GM18858 (cell line): ENCODE data around the gene CRIP3.

Experiments used
- ATAC-seq: cut with Tn5 transposase; IDR thresholded peaks from one replicate; pipeline ENCODE4 v1.9.1; 2021; ENCODE audit not compliant: unreplicated experiment

Gene CRIP3

GRCh38 chr6:43290905-43291355 lies 17.7 kb downstream of the CRIP3 start:
- ATAC-seq: no peak

GRCh38 chr6:43290339-43290904 lies 18.2 kb downstream of the CRIP3 start:
- ATAC-seq: no peak

GRCh38 chr6:43287717-43288679 lies 20.6 kb downstream of the CRIP3 start:
- no peak for ATAC-seq

- no peak for ATAC-seq
These were observed 21.5 kb downstream of the CRIP3 start for GRCh38 chr6:43286980-43287716.

- ATAC-seq: no peak
These were observed 22.1 kb downstream of the CRIP3 start for GRCh38 chr6:43286456-43286979.

- ATAC-seq: no peak
These were observed 22.8 kb downstream of the CRIP3 start for GRCh38 chr6:43285832-43286231.

GRCh38 chr6:43284991-43285781 lies 23.4 kb downstream of the CRIP3 start:
- ATAC-seq: no peak

GRCh38 chr6:43283905-43284304 lies 24.7 kb downstream of the CRIP3 start:
- no peak for ATAC-seq

- no peak for ATAC-seq
These were observed 25.1 kb downstream of the CRIP3 start for GRCh38 chr6:43283514-43283901.

GRCh38 chr6:43282636-43283513 lies 25.8 kb downstream of the CRIP3 start:
- no peak for ATAC-seq

- no peak for ATAC-seq
These were observed 26.6 kb downstream of the CRIP3 start for GRCh38 chr6:43282060-43282459.

- no peak for ATAC-seq
These were observed 28.4 kb downstream of the CRIP3 start for GRCh38 chr6:43280234-43280633.

GRCh38 chr6:43278524-43279078 lies 30.0 kb downstream of the CRIP3 start:
- no peak for ATAC-seq

GRCh38 chr6:43277643-43278523 lies 30.7 kb downstream of the CRIP3 start:
- no peak for ATAC-seq

GRCh38 chr6:43277306-43277642 lies 31.4 kb downstream of the CRIP3 start:
- ATAC-seq: no peak

GRCh38 chr6:43276577-43277305 lies 31.9 kb downstream of the CRIP3 start:
- no peak for ATAC-seq

- ATAC-seq: no peak
These were observed 32.6 kb downstream of the CRIP3 start for GRCh38 chr6:43275801-43276576.
